Islet precursor cell (in vitro differentiated cells): Measurements from ENCODE around the gene RYR3.
A peak's percentile ranks its signal among the peaks of the same experiment; 100 is the strongest.
"Not testable (repeated sequence)": the region's sequence is repeated elsewhere in the genome, so short reads cannot be mapped to it uniquely, and the experiment has no call there.

Experiments used
- DNase-seq: peaks from one replicate; pipeline ENCODE4 v3.0.0-alpha.2; 2018

The RYR3 gene

DNA sequence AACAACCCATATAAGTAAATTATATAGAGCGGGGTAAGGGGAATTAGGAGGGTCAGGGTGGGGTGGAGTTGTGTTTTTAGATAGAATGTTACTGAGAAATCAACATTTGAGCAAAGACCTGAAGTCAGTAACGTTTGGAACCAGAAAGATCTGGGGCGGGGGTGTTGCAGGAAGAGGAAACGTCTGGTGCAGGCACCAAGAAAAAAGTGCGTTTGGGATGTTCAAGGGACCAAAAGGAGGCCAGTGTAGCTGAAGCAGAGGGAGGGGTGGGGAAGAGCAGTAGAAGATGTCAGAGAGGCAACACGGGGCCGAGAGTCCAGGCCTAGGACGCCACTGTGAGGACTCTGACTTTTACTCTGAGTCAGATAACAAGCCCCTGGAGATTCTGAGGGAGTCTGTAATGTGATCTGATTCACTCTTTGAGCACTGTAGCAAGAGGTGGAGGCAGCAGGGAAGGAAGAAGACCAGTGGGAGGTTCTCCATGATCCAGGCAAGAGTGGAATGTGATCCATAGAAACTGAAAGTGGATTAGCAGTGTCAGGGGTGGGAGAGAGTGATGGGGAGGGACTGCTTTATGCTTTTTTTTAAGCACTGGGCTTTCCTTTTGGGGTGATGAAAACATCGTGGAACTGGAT is 478.3 kb downstream of the RYR3 start:
- DNase-seq = no peak

DNA sequence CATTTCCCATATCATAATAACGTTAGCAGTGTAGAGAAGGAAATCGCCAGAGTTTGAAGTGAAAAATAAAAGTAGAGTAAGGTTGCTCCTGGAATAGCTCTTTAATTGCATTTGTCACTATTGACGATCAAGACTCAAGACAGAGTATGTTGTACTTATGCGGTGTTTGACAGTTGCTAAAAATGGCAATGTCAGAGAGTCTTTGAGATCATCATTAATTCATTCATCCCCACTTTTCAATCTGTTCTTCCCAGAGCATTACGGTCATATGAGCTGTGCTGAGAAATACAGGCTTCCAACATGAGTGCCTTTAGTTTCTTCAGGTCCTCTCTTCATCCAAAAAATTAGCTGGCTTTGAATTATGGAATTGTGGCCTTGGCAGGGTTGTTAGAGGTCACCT is 483.7 kb downstream of the RYR3 start:
- DNase-seq = no peak

DNA sequence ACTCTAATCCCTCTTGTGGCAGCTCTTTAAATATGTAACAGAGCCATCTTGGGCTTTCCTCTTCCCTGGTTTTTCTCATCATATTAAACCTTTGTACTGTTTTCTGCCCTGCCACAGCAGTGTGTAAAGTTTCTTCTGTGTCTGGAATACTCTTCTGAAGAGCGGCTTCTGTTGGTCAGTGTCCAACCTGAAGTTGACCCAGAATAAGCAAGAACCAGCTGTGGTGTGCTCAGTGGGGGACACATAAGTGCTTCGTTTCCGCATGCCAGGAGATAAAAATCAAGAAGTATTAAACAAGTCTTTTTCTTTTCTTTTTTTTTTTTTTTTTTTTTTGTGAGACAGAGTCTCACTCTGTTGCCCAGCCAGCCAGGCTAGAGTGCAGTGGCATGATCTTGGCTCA is 484.3 kb downstream of the RYR3 start:
- no peak for DNase-seq

DNA sequence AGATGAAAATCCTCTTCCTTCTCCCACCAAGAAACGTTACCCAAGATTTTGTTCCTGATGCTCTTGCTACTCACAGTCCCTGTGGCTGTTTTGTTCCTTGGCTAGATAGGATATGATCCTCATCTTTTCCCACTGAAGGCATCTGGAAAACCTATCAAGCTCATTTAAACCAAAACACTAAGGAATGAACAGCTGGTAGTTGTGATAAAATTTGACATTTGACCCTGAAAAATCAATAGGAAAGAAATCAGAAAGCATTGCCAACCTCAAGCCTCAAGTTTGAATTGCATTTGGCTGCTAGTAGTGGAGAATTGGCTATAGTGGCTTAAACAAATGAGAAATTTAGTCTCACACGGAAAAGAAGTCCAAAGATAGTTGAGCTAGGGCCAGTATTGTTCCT is 486.9 kb downstream of the RYR3 start:
- no peak for DNase-seq

DNA sequence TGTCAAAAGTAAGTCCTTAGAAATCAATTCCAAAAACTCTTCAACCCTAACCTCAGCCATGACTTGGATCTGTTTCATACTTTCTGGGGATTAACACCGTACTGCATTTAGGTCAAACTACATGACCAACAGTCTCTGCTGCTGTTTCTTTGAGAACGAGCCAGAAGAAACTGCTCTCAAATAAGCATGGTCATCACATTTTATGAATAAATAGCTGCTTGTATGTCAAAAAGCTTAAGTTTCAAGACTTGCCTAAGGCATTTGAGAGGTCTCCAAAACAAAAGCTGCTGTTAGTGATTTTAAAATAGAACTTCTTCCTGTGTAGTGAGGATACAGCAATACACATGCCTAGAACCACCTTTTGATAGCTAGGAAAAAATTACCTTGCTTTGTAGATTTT is 491.2 kb downstream of the RYR3 start:
- DNase-seq = no peak

DNA sequence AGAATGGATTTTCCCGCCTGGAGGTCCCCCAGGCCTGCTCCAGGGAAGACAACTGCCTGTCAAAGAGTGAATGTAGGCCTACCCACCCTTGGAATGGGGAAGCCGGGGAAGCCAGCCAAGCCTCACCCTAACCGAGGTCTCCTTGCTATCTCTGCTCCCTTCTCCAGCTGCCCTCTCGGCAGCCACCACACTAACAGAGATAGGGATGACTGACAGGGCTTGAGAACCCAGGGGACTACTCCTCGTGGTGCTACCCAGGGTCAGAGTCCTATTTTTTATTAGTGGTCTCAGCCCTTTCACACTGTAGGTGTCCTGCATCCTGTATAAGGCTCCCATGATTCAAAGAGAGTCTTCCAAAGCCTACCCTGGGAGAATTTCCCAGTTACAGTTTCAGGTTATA is 496.9 kb downstream of the RYR3 start:
- no peak for DNase-seq

DNA sequence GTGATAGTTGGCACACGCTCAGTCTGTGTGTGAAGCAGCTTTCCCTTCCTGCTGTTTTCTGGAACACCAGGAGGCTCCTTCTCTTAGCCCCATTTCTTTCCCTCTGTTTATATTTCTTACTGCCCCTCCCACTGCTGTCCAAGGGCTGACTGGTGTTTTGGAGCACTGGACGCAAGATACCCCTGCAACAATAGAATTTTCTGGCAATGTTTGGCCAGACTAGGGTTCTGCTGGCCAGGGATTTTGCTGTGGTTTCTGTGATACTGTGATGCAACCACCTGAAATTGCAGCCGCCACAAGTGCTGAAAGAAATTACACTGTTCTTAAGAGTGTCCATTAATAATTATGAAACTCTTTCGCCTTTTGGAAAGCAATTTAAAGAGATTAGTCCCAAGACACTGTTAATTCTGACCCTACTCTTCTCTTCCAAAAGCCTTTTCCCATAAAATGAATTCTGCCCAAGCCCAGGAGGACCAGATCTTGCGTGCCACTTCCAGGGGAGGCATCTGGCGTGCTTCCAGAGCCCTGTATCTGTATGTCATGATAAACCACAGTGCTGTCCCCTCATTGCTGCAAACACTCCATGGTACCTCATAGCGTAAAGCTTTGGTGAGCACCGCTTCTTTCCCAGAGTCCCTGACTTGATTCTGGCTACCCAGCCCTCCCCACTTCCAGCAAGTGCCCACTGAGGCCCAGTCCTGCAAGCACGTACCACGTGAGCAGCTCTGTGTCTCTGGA is 498.1 kb downstream of the RYR3 start:
- no peak for DNase-seq

DNA sequence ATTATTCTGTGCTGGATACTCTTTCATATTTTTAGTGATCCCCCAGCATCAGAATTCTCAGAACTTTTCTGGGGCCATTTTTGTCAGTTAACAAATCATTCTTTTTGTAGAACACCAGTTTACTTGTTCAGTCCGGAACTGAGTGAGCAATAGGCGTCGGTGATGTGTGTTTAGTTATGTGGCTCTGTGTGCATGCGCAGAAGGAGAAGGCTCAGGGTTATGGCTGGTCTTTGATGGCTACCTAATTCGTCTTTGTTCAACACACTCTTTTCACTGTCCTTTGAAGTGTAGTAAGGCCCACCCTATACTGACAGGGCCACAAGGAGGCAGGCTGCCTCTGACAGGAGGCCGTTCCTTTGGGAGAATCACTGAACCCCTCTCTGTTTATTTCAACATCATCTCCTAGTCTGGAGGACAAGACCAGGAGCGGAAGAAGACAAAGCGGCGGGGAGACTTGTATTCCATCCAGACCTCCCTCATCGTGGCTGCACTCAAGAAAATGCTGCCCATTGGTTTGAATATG is 499.4 kb downstream of the RYR3 start:
- no peak for DNase-seq

DNA sequence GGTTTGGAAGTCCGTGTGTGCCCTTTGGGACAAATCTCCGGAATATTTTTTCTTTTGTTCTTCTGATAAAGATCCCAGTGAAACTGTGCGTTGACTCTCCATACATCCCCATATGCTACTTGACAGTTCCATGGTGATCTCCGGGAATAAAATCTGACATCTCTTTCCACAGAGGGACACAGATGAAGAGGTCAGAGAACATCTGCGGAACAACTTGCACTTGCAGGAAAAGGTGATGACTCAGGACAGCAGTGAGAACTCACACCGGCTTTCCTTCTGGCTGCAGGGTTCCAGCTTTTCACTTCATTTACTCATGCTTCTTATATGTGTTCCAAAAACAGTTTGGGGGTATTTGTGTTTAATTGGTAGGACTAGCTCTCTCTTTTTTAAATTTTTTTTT is 500.0 kb downstream of the RYR3 start:
- DNase-seq = no peak

DNA sequence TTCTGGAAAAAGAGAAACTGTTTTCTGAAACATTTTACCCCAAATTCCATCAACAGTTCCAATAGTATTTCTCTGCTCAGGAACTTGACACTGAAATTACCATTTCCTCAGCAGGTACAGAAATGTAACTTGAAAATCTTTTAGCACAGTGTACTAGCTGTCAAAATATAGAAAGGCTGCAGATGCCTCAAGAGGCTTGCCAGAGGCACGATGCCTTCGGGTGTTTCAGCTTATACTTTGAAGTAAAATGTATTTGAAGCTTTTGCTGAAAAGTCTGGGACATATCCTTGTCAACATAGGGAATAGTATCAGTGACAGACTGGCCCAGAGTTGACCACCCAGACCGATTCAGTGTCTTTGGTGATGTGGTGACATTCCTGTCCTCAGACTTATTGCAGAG is 503.1 kb downstream of the RYR3 start:
- no peak for DNase-seq

DNA sequence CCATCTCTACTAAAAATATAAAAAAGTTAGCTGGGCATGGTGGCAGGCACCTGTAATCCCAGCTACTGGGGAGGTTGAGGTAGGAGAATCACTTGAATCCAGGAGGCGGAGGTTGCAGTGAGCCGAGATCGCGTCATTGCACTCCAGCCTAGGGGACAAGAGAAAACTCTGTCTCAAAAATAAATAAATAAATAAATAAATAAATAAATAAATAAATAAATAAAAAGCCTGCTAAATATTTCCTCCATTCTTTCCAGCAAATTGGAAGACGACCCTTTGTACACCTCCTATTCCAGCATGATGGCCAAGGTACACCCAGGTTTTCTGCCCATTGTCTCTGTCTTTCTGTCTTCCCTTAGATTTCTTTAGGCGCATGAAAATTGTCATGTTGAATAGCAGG is 508.7 kb downstream of the RYR3 start:
- DNase-seq = not testable (repeated sequence)

DNA sequence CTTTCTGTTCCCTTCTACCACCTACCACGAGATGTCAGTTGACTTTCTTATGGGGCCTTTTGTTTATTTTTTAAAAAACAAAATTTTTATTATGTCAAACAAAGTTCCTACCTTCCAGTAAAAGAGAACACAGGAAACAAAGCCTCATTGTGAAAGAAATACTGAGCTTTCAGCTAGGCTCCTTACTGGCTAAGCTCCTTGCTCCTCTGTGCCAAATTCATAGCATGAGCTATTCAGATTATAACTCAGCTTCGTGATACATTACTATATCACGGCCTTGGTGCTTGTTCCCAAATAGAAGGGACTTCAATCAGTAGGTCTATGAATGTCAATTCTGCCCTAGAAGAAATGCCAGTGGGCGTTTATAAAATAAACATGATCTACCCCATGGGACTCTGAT is 511.7 kb downstream of the RYR3 start:
- no peak for DNase-seq

DNA sequence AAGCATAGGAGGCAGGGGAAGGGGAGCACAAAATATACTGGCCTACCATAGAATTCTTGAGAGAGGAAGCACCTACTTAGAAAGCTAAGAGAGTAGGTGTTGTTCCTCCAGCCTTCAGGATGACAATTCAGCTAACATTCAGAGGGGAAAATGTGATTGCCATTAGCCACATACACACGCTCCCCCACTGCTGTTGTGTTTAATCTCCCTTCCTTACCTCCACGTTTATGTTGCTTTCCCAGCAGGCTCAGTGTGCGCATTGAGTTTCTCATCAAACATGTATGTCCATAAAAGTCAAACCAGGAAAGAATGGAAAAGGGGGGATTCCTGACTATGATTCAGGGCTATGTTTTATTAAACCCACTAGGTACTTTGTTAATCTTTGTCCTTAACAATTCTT is 512.4 kb downstream of the RYR3 start:
- DNase-seq = no peak

DNA sequence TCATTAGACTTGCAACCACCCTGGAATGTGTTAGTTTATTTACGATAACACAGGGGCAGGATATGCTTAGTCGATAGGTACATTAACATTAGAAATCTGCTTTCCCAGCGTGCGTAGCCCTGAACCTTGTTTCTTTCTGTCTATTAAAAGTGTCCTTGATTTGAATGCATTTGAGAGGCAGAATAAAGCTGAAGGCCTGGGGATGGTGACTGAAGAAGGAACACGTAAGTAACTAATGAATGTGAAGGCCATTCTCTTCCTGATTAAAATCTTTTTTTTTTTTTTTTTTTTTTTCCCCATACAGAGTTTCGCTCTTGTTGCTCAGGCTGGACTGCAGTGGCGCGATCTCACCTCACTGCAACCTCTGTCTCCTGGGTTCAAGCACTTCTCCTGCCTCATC is 514.7 kb downstream of the RYR3 start:
- DNase-seq = no peak

DNA sequence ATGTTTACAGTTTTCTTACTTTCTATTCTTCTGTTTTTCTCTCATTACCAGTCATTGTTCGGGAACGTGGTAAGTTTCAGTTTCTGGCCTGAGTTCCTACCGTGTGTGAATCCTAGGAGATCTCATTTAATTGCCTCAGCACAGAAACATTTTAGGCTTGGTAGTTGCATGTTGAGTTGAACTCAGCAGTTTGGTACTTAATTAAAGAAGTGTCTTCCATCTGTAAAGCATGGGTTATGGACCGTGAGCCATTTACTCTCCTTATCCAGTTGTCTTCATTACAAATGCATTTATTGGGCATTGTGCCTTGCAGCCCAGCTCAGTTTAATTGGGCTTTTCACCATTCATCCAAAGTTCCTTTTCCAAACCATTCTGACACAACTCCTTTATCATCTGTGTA is 515.4 kb downstream of the RYR3 start:
- DNase-seq = no peak

DNA sequence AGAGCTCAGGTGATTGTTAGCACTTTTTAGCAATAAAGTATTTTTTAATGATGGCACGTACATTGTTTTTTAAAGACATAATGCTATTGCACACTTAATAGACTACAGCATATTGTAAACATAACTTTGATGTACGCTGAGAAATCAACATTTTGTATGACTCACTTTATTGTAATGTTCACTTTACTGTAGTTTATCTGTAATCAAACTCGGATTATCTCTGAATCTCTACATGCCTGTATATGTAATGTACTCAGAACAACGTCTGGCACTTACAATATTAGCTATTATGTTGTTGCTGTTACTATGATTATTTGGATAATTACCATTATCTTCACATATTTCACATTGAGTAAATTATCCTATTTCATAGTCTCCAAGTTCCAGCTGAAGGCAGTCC is 519.6 kb downstream of the RYR3 start:
- no peak for DNase-seq

DNA sequence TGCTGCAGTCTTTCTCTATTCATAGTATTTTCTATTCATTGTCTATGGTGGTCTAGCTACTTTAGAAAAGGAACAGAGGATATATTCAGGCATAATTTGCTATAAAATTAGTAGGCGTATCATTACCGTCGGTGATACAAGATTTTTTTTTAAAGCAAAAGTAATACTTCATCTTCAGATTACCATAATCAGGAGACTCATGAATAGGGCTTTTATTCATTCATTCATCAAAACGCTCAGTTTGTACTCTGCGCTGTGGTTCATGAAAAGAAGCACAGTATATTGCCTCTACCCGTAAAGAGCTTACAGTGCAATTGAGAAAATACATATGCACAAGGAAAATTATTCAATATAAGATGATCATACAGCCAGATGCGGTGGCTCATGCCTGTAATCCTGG is 520.9 kb downstream of the RYR3 start:
- DNase-seq = no peak

DNA sequence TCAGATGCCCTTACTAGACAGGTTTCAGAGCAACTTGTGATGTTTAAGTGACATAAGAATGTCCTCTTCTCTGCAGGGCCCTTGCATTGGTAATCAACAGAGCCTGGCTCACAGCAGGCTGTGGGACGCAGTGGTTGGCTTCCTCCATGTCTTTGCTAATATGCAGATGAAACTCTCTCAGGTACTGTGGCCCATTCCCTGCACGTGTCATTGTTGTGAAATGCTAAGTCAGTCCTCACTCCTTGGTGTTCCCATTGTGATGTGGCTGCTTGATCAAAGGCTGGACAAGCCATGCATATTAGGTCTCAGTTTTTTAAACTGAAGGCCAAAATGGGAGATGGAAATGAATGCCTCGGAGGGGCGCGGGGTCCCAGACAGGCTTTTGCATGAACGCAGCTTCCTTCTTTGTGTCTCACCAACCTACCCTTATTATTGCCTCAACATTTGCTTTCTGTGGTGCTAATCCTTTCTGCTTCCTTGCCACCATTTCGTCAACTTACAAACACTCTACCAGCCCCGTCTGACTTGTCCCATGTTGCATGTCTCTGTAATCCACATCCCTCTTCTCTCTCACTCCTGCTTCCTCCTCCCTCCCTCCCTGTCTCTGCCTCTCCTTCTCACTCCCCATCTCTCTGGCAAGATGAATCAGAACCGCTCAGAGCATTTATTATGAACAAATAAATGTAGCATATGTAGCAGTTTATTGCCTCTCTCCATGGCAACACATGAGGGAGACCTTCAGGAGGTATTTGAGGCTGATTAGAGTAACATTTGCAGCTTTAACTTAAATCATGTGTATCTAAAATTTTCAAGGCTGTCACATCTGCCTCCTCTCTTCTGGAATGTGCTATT is 524.4 kb downstream of the RYR3 start:
- DNase-seq = no peak

DNA sequence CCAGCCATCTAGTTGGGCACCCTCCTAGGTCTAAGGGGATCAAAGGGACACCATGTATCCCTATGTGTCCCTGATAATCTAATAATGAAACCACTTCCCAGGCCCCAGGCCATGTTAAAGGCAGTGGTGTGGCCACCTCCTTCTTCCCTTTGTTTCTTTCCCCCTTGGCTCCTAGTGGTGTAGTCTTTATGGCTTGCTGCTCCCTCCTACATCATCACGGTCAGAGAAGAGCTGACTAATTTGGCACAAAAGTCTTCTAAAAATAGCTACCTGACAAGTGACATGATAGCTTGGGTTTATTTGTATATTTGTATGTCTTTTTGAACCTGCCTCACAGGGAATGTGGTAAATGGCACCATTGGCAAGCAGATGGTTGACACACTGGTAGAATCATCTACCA is 526.5 kb downstream of the RYR3 start:
- no peak for DNase-seq

DNA sequence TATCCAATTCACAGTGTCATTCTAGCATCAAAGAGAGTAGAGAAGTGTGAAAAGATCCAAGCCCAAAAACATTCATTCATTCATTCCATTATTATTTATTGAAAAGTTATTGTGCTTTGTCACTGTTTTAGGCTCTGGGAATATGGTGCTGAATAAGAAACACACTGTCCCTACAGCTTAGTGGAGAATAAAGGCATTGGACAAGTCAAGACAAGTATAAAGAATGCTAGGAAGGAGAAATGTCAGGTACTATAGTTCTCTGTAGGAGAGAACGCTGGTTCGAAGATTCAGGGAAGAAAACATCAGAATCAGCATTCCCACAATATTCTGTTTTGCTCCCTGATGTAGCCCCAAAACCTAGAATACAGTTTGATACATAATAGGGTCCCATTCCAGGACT is 528.8 kb downstream of the RYR3 start:
- DNase-seq = no peak

DNA sequence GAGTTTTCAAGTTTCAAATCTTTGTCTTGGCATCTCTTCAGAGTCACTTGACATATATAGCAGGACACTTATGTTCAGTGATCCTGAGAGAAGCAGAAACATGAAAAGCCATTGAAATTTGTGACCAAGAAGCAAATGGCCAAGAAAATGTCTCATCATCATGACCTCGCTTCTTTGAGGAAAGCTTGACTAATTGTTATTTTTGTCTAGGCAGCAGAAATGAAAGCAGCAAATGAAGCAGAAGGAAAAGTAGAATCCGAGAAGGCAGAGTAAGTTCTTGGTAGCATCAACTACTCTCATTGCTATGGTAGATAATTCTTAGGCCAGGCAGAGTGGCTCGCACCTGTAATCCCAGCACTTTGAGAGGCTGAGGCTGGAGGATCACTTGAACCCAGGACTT is 529.8 kb downstream of the RYR3 start:
- no peak for DNase-seq

DNA sequence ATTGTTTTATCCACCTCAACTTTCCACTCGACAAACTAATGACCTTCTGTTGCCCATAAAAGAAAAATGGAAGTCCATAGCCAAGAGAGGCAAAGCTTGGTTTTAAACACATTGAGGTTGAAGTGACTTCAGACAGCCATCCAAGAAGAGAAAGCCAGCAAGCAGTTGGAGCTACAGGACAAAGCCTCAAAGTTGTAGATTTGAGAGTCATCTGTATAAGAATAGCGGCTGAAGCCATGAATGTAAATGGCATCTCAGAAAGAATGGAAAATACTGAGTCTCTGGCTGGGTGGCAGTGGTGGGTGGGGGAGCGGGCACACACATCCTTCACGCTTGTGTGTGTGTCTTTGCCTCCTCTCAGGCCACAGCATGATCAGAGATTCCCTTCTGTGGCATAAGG is 533.4 kb downstream of the RYR3 start:
- DNase-seq = no peak

DNA sequence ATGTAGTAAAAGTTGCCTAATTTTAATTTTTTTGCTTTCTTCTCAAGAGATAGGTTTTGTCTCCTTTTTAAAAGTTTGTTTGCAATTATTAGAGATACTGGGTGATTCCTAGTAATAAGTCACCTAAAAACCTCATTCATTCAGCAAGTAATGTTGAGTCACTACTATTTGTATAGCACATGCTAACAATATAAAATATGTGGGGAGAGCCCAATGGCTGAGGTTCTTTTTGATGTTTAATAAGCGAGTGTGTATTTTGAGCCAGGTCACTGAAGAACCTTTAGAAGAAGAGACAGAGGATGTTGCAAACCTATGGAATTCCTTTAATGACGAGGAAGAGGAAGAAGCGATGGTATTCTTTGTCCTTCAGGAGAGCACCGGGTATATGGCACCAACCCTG is 533.8 kb downstream of the RYR3 start:
- no peak for DNase-seq

DNA sequence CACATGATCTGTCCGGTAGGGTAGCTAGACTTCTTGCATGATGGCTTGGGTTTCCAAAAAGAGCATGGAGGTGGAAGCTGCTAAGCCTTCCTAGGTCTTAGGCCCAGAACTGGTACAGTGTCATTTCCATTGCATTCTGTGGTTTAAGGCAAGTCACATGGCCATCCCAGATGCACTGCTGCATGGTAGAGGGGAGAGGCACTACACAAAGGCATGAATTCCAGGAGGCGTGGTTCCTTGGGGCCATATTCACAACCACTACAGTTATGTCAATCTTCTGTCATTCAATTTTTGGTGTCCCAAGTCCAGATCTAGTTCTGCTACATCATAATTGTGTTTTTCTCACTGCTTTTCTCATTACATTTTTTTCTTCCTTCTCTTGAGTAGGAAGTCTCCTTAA is 535.4 kb downstream of the RYR3 start:
- DNase-seq = peak; percentile 70
